ENCODE results near the gene SLC30A1.
"Not testable (repeated sequence)": the region's sequence is repeated elsewhere in the genome, so short reads cannot be mapped to it uniquely, and the experiment has no call there.

Gene SLC30A1

GRCh38 chr1:211541720-211542477 lies 37.1 kb downstream of the SLC30A1 start:
- DNase-seq = no peak

GRCh38 chr1:211541278-211541677 lies 37.7 kb downstream of the SLC30A1 start:
- DNase-seq = no peak

- not testable (repeated sequence) for DNase-seq
Measured at GRCh38 chr1:211540824-211541223, 38.1 kb downstream of the SLC30A1 start.

- no peak for DNase-seq
Measured at GRCh38 chr1:211538287-211538686, 40.7 kb downstream of the SLC30A1 start.

- DNase-seq = no peak
Measured at GRCh38 chr1:211537253-211537652, 41.7 kb downstream of the SLC30A1 start.

- no peak for DNase-seq
Measured at GRCh38 chr1:211536606-211537005, 42.4 kb downstream of the SLC30A1 start.

- DNase-seq = no peak
Measured at GRCh38 chr1:211535346-211535745, 43.6 kb downstream of the SLC30A1 start.

GRCh38 chr1:211534545-211535291 lies 44.2 kb downstream of the SLC30A1 start:
- no peak for DNase-seq

GRCh38 chr1:211532088-211532444 lies 46.9 kb downstream of the SLC30A1 start:
- no peak for DNase-seq

- no peak for DNase-seq
Measured at GRCh38 chr1:211531194-211532087, 47.5 kb downstream of the SLC30A1 start.

- DNase-seq = no peak
Measured at GRCh38 chr1:211530102-211530501, 48.9 kb downstream of the SLC30A1 start.

- DNase-seq = no peak
Measured at GRCh38 chr1:211529453-211529852, 49.5 kb downstream of the SLC30A1 start.

GRCh38 chr1:211529011-211529410 lies 50.0 kb downstream of the SLC30A1 start:
- DNase-seq = no peak

GRCh38 chr1:211527888-211528287 lies 51.1 kb downstream of the SLC30A1 start:
- no peak for DNase-seq

- no peak for DNase-seq
Measured at GRCh38 chr1:211527006-211527405, 52.0 kb downstream of the SLC30A1 start.

GRCh38 chr1:211526101-211526500 lies 52.9 kb downstream of the SLC30A1 start:
- DNase-seq = no peak

- DNase-seq = no peak
Measured at GRCh38 chr1:211525101-211525676, 53.8 kb downstream of the SLC30A1 start.

- no peak for DNase-seq
Measured at GRCh38 chr1:211524521-211524920, 54.4 kb downstream of the SLC30A1 start.

GRCh38 chr1:211522804-211523203 lies 56.2 kb downstream of the SLC30A1 start:
- DNase-seq = no peak
